Measurements from ENCODE around the gene RNF128. TPM values are rescaled to one million over a fixed set of nuclear protein-coding genes. Genes with fewer than 3 reads are reported as not detected.
"Not testable (repeated sequence)": the region's sequence is repeated elsewhere in the genome, so short reads cannot be mapped to it uniquely, and the experiment has no call there.

The RNF128 gene
- total RNA-seq, 1 donor from 2014 or later = 0.32 TPM

DNA sequence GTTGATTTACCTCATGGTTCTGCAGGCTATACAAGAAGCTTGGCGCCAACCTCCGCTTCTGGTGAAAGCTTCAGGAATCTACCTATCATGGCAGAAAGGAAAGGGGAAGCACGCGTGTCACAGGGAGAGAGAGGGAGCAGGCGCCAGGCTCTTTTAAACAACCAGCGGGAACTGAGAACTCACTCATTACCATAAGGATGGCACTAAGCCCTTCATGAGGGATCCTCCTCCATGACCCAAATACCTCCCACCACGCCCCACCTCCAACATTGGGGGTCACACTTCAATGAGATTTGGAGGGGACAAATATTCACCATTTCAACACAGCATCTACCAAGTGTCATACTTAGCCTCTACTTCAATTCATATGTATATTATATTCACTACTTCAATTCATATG is 57.2 kb downstream of the RNF128 start:
- Histone ChIP-seq H3K9me3 (no peaks in the 10 kb centered on the region), H3K36me3 (no peaks in the 10 kb centered on the region), H3K27me3 (no peaks in the 10 kb centered on the region), H3K4me1 (no peaks in the 10 kb centered on the region), H3K27ac (no peak overlapping the region), H3K4me3 (no peak overlapping the region)
- TF ChIP-seq, protein P1, sequence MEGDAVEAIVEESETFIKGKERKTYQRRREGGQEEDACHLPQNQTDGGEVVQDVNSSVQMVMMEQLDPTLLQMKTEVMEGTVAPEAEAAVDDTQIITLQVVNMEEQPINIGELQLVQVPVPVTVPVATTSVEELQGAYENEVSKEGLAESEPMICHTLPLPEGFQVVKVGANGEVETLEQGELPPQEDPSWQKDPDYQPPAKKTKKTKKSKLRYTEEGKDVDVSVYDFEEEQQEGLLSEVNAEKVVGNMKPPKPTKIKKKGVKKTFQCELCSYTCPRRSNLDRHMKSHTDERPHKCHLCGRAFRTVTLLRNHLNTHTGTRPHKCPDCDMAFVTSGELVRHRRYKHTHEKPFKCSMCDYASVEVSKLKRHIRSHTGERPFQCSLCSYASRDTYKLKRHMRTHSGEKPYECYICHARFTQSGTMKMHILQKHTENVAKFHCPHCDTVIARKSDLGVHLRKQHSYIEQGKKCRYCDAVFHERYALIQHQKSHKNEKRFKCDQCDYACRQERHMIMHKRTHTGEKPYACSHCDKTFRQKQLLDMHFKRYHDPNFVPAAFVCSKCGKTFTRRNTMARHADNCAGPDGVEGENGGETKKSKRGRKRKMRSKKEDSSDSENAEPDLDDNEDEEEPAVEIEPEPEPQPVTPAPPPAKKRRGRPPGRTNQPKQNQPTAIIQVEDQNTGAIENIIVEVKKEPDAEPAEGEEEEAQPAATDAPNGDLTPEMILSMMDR (IDR thresholded peaks at IDR 0.05) = no peak
- intact Hi-C loops (cut with DNase I) = no loop called here
- DNase-seq (ENCODE audit: low spot score in 2 of 2) = no peak

DNA sequence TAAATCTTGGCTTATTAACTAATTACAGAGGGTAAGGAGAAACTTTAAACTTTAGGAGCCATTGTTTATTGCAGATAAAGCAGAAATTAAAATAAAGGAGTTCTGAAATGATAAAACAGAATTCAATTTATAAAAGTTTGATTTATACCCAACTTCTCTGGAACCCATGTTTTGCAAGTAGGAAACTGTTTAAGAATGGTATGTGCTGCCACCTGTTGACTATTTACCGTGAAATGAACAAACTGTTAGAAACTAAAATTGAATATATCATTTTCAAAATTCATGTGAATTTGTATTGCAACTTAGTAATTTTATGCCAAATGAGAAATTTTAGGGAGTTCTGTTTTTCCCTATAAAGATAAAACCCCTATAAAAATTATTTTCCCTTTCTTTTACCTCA is 65.0 kb downstream of the RNF128 start:
- no peaks in the 10 kb centered on the region for H3K4me1 ChIP-seq
- no peaks in the 10 kb centered on the region for H3K27me3 ChIP-seq
- TF ChIP-seq, protein P1 (IDR thresholded peaks at IDR 0.05) = peak in 1 of 3 experiments; percentile 34
- H3K9me3 ChIP-seq = no peaks in the 10 kb centered on the region
- DNase-seq (ENCODE audit: low spot score in 2 of 2) = no peak
- no peak overlapping the region for H3K27ac ChIP-seq
- H3K36me3 ChIP-seq = no peaks in the 10 kb centered on the region
- no peak overlapping the region for H3K4me3 ChIP-seq
- intact Hi-C loops (cut with DNase I) = loop anchor here (10.0 kb wide), 1 partner anchor 307 kb away; no protein-coding TSS in a partner anchor

DNA sequence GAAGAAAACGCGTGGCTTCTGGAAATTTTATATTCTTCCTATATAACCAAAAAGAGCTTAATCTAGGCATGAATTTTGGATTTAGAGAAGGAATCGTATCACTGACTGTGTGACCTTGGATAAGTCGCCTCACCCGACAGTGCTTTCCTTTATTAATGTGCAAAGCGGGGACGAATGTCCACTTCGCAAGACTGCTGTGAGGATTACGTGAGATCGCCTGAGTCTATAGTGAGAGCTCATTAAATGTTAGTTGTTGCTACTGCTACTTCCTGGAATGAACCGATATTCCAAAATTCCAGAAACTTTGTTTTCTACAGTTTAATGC is 75.5 kb downstream of the RNF128 start:
- Histone ChIP-seq H3K27ac (no peak overlapping the region), H3K36me3 (no peaks in the 10 kb centered on the region), H3K4me1 (no peaks in the 10 kb centered on the region), H3K4me3 (peak overlapping the region; percentile 62 to 69), H3K9me3 (no peaks in the 10 kb centered on the region), H3K27me3 (no peaks in the 10 kb centered on the region)
- DNase-seq (ENCODE audit: low spot score in 2 of 2) = no peak
- TF ChIP-seq, protein P1 (IDR thresholded peaks at IDR 0.05) = no peak
- intact Hi-C loops (cut with DNase I) = loop anchor here (2.0 to 10.0 kb wide), 2 partner anchors 187 to 1289 kb away; partner anchors contain the start of genes ATG4A, PSMD10 and RADX

DNA sequence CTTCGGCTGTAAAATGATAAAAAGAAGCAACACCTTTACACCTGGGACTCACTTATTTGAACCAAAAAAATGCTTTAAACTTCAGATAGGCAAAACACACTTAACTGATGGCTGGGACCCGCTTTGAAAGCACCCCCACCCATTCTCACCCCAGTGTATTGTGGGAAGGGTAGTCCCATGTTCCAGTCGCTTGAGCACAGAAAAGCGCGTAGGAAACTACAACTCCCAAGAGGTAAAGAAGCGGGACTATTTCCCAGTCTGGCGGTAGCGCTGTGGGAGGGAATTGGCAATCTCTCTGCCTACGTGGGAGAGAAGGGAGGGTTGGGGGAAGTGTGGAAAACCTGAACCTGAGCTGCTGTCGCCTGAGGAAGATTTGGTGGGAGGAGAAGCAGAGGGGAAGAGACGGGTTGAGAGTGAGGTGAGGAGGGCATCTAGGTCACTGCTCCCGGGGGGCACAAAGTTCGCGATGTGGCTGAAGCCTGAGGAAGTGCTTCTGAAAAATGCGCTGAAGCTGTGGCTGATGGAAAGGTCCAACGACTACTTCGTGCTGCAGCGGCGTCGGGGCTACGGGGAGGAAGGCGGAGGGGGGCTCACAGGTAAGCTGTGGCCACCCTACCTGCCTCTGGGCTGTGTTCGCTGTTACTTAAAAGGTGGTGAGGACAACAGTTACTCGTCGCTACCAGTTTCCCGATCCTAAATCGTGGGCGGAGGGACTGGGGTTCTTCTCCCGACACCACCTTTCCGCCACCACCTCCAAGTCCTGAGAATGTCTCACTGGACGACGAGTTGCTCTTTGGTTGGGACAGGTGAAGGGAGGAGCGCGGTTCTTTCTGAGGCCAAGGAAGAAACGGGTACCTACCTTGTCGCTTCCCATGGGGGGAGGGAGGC is 76.1 kb downstream of the RNF128 start, which contains the start of gene TBC1D8B:
Gene TBC1D8B (plus strand): TSS at position 286 of the 888 bp plus-strand sequence. CDS start 181 bp downstream, at position 467.
- Histone ChIP-seq H3K4me1 (no peaks in the 10 kb centered on the region), H3K27ac (peak within 1 kb of the TSS in 1 of 2 donors; percentile 11), H3K36me3 (no peaks in the 10 kb centered on the region), H3K27me3 (no peaks in the 10 kb centered on the region), H3K4me3 (peak within 1 kb of the TSS; percentile 62 to 69), H3K9me3 (no peaks in the 10 kb centered on the region)
- TF ChIP-seq, protein P1 (IDR thresholded peaks at IDR 0.05) = no peak
- peak; percentile 22 to 87 for DNase-seq (ENCODE audit: low spot score in 2 of 2)
- intact Hi-C loops (cut with DNase I) = loop anchor here (2.0 to 10.0 kb wide), 2 partner anchors 188 to 1288 kb away; partner anchors contain the start of genes ATG4A, PSMD10 and RADX

DNA sequence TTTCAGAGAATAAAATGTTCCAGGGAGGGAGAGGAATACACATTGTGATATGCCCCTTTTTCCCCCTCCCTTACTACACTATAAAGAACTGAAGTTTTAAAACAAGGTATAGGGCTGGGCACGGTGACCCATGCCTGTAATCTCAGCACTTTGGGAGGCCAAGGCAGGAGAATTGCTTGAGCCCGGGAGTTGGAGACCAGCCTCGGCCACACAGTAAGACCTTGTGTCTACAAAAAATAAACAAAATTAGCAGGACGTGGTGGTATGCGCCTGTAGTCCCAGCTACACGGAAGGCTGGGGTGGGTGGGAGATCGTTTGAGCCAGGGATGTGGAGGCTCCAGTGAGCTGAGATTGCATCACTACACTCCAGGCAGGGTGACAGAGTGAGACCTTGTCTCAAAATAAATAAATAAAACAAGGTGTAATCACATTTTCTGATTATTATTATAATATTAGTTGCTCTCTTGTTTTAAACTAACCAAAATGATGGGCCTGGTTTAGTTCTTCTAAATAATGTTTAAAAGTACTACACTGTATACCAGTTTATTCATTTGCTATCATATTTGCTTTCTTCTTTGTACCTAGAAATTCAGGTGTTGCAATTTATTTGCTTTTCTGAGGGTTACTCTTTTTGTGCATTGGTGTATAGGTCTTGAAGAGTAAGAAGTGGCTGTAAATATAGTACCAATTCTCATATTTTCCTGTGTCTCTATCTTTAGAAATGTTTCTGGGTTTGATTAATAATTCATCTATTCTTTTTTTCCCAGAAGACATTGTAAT is 84.8 kb downstream of the RNF128 start:
- Histone ChIP-seq H3K9me3 (no peaks in the 10 kb centered on the region), H3K4me3 (no peak overlapping the region), H3K27ac (no peak overlapping the region), H3K27me3 (no peaks in the 10 kb centered on the region), H3K4me1 (no peaks in the 10 kb centered on the region), H3K36me3 (no peaks in the 10 kb centered on the region)
- DNase-seq (ENCODE audit: low spot score in 2 of 2) = no peak
- intact Hi-C loops (cut with DNase I) = no loop called here
- TF ChIP-seq, protein P1 (IDR thresholded peaks at IDR 0.05) = no peak

DNA sequence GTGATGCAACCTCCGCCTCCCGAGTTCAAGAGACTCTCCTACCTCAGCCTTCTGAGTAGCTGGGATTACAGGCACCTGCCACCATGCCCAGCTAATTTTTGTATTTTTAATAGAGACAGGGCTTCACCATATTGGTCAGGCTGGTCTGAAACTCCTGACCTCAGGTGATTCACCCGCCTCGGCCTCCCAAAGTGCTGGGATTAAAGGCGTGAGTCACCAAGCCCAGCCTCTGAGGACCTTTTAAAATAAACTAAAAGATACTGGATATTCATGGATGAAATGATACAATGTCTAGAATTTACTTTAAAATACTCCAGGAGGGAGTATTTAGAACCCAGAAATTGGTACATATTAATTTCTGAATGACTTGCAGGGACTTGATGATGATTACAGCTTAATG is 86.4 kb downstream of the RNF128 start:
- H3K27ac ChIP-seq; H3K4me1 ChIP-seq; H3K9me3 ChIP-seq; intact Hi-C loops (cut with DNase I); H3K27me3 ChIP-seq; DNase-seq (ENCODE audit: low spot score in 2 of 2); H3K4me3 ChIP-seq; H3K36me3 ChIP-seq: not testable (repeated sequence)

DNA sequence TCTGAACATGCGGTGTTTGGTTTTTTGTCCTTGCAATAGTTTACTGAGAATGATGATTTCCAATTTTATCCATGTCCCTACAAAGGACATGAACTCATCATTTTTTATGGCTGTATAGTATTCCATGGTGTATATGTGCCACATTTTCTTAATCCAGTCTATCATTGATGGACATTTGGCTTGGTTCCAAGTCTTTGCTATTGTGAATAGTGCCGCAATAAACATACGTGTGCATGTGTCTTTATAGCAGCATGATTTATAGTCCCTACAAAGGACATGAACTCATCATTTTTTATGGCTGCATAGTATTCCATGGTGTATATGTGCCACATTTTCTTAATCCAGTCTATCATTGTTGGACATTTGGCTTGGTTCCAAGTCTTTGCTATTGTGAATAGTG is 87.6 kb downstream of the RNF128 start:
- H3K36me3 ChIP-seq; H3K4me1 ChIP-seq; H3K27me3 ChIP-seq; H3K4me3 ChIP-seq; DNase-seq (ENCODE audit: low spot score in 2 of 2); intact Hi-C loops (cut with DNase I); H3K27ac ChIP-seq; H3K9me3 ChIP-seq: not testable (repeated sequence)
